AML-193 (cell line): ENCODE data around the gene CYBB.

Experiments
- DNase-seq, 2 experiments: peaks; one replicate each; lab custom pipeline; 2025; lab: John Stamatoyannopoulos, UW

Gene CYBB

DNA sequence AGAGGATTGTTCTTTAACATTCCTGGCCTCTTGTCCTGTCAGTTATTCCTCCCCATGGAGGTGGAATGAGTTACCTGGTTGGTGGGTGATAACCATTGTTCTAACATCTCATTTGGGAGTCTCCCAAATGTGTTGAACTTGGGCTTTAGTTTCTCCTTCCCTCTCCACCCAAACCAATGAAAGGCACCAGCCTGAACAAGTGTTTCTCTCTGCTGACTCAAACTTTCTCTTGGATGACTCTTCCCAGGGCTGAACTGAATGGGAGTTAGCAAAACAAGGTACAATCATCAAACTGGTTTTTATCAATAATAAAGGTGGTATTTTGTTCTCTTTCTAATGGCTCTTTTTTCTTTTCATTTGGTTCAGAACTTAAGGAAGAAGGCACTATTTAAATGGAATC lies 64.8 kb downstream of the CYBB start:
- DNase-seq, result no peak

- DNase-seq, result no peak
These were observed 66.3 kb downstream of the CYBB start for GRCh38 chrX:37846141-37846540.

GRCh38 chrX:37846558-37846933 lies 66.7 kb downstream of the CYBB start:
- no peak for DNase-seq

DNA sequence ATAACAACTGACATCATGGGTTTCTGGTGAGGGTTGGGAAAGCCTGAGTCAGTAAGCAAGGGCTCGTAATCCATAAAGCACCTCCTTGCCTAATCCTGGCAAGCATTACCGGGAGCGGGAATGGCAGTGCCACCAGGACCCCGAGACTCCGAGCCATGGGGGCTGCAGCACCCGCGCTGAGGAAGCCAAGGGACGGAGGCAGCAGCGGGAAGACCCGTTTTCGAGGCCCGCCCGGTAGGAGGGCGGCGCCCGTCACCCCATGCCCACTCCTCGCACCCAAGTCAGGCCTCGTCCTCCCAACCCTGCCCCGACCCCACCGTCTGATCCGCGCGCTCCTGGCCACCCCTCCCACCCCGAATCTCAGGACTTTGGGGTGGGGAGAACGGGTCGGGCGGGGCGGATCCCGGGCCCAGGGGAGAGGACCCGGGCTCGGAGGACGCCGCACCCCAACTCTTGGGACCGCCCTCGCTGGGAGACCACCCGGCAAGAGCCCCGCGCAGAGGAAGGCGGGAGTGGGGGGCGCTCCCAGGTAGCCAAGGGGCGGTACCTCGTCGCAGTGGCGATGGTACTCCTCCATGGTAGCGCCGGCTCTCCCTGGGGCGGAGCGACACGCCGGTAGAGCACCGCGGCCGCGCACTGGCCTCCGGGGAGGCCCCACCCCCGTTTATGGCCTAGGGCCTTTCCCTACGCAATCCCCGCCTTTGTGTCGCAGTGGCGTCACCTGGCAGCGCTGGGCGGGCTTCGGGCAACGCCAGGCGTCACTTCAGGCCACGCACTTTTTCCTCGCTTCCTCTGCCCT lies 67.3 kb downstream of the CYBB start, which contains the start of gene DYNLT3:
Gene DYNLT3 (minus strand): TSS at position 638 of the 799 bp plus-strand sequence. CDS start 61 bp downstream, at position 577.
- peak; percentile 43 to 54 for DNase-seq

- no peak for DNase-seq
These were observed 67.9 kb downstream of the CYBB start for GRCh38 chrX:37847733-37848197.

GRCh38 chrX:37854148-37854547 lies 74.3 kb downstream of the CYBB start:
- no peak for DNase-seq

DNA sequence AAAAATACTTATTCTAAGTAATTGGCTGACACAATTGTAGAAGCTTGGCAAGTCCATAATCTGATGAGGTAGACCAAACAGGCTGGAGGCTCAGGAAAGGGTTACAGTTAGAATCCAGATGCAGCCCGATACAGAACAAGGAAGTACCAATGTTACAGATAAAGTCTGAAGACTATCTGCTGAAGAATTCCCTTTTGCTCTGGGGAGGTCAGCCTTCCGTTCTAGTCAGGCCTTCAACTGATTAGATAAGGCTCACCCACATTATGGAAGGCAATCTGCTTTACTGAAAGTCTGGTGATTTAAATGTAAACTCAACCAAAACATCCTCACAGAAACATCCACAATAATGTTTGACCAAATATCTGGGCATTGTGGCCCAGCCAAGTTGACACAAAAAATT lies 74.9 kb downstream of the CYBB start:
- no peak for DNase-seq

- DNase-seq, result no peak
These were observed 80.9 kb downstream of the CYBB start for GRCh38 chrX:37860721-37861120.

DNA sequence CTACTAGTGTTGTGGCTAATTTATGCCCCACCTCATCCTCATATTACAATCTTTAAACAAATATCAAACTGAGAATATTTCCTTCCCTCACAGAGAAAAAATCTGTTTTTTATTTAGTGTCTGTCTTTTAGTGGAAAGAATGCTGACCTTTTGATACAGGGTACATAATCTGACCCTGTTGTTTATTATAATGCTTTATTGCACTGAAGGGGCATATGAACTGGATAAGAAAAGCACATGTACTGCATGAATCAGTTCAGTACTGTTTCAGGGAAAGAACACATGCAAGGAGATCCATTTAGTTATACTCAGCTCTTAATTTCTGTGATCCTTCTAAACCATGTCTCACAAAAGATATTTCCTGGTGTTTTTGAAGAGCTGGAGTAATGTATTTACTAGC lies 83.0 kb downstream of the CYBB start:
- no peak for DNase-seq
